Adipose tissue (tissue), 3 donors: ENCODE results near the gene HOMER1. TPM values are rescaled to one million over a fixed set of nuclear protein-coding genes. Genes with fewer than 3 reads are reported as not detected.
"Not testable (repeated sequence)": the region's sequence is repeated elsewhere in the genome, so short reads cannot be mapped to it uniquely, and the experiment has no call there.

Source experiments
- H3K27ac ChIP-seq: one replicate; pipeline ENCODE4 v1.5.1; 2013; ENCODE audit warnings: low read depth, low read length
- WGBS, 3 donors: extraction: QIAGEN DNeasy Blood & Tissue Kit; methylation state at CpG; one replicate each; pipeline ENCODE4 v1.1.7; 2013; 5-methylcytosine and 5-hydroxymethylcytosine counted together
- polyA plus RNA-seq, 3 donors: library from polyadenylated mRNA; stranded (reverse); fragments of 200-250 nt; gene quantifications; one replicate each; pipeline ENCODE4 v1.2.3, GENCODE V29; 2013
- donor health status: healthy with polysubstance abuse.
- donor health status: Bipolar disorder and iron deficiency.
- donor health status: healthy.

HOMER1 gene
- polyA plus RNA-seq, 3 donors, result 0.31 to 3.3 (median 1.0) TPM

DNA sequence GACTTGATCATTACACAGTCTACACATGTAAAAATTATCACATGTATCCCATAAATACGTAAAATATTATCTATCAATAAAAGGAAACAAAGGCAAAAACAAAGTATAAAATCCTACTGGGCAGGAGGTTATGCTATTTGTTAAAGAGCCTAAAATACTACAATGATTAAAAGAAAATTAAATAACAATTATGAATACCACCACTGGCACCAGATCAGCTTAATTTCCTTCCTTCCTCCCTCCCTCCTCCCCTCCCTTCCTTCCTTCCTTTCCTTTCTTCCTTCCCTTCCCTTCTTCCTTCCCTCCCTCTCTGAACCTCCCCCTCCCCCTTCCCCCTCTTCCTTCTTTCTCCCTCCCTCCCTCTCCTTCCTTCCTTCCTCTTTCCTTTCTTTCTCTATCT is 127.3 kb downstream of the HOMER1 start:
- no peak overlapping the region for H3K27ac ChIP-seq

DNA sequence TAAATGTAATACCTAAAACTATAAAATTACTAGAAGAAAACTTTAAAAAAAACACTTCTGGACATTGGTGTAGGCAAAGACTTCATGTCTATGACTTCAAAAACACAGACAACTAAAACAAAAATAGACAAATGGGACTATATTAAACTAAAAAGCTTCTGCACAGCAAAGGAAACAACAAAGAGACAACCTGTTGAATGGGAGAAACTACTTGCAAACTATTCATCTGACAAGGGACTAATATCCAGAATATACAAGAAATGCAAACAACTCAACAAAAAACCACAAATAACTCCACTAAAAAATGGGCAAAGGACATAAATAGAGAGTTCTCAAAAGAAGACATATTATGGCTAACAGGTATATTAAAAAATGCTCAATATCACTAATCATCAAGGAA is 128.8 kb downstream of the HOMER1 start:
- not testable (repeated sequence) for H3K27ac ChIP-seq

More for the DNA sequence above, 127.3 kb downstream of the HOMER1 start:
- WGBS, 3 donors, result 93 to 100% (median 100%) methylated on average over 1 of the region's 1 CpG

DNA sequence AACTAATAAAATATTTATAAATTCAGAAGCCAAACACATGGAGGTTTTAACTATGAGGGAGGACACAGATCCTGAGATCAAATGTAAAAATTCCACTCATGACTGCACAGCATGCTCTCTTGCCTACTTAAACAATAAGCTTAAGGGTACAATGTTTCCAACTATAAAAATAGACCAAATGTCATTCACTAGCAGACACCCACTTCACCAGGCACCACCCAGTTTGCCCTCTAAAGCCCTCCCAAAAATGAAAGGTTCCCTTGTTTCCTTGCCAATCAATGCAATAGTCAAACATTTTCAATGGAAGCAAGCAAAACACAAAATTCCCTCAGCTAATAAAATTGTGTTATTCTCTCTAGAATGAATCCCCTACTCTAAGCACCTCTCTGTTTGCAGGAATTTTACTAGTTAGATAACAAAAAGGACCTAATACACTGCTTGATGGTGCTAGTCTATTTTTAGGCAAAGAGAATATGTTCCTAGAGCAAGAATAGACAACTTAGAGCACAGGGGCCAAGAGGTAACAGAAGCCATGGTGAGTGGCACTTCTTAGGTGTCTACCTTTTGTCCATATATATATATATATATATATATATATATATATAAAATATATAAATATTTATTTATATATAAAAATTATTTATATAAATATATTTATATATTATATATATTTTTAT is 135.3 kb downstream of the HOMER1 start:
- H3K27ac ChIP-seq, result no peak overlapping the region

DNA sequence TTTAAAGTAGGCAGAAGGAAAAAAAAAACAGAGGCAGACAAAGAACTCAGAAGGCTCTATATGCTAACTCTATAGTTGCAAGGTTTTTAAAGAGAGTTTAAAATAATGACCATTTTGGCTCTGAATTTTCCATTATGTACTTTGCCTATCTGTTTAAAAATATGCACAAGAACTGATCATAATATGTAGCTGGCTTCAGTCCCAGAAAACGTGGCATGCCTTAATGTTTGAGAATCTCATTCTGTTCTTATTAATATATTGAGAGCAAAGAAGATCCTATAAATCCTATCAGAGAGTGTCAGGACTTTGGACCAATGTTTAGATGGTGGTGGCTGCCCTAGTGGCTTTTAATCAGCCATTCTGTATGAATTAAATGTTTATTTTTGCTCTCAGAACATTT is 156.5 kb downstream of the HOMER1 start:
- WGBS, 3 donors, result 3 to 34% (median 26%) methylated on average over 1 of the region's 1 CpG
- no peak overlapping the region for H3K27ac ChIP-seq

DNA sequence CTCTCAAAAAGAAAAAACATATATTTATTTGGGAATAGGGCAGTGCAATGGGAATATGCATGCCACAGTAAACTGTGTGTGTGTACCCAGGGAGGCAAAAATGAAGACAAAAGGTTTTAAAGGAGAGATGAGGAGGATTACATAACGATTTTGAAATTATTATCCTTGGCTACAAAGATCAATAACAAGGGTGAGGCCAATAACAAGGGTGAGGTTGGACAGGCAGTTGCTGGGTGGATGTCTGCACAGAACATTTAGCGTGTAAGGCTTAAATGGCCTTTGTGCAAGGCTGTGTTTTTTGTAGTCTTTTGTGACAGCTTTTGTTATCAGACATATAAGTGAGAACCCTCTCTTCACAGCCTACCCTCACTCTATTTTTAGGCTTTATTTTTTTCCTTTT is 164.1 kb downstream of the HOMER1 start:
- H3K27ac ChIP-seq, result no peak overlapping the region
- 79 to 87% (median 85%) methylated on average over 2 of the region's 2 CpGs for WGBS, 3 donors

DNA sequence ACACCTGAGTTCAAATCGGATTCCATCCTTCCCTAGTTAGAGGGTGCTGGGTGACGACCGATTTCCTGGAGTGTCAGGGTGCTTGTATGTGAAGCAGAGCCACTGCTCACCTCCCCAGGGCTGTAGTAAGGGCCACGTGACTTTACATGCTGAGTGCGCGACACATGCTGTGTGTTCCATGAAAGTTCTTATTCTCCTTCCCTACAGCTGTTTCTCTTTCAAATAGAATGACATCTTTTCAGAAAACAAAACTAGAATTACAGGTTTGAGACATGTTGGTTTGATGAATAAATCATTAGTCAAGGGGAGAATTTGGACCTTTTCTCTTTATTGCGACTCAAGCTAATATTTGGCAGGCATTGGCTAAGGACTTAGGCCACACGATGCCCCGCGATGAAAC is 164.9 kb downstream of the HOMER1 start:
- WGBS, 3 donors, result 84 to 89% (median 89%) methylated on average over 10 of the region's 10 CpGs
- H3K27ac ChIP-seq, result no peak overlapping the region

DNA sequence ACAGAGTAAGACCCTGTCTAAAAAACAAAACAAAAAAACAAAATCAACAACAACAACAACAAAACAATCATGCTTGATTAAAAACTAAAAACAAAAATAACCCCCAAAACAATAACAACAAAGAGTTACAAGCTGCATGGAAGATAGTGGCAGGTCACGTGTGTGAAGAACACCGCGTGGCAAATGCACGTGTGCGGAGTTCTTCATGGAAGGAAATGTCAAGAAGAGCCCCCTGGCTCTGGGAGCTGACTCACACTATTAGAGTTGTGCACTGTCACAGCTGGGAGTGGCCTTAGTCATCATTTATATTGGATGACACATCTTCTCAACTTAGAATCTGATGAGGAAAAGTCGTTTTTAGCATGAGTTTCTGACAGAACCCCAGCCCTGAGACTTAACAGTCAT is 167.5 kb downstream of the HOMER1 start:
- H3K27ac ChIP-seq, result no peak overlapping the region
- WGBS, 3 donors, result 86 to 93% (median 91%) methylated on average over 6 of the region's 6 CpGs

DNA sequence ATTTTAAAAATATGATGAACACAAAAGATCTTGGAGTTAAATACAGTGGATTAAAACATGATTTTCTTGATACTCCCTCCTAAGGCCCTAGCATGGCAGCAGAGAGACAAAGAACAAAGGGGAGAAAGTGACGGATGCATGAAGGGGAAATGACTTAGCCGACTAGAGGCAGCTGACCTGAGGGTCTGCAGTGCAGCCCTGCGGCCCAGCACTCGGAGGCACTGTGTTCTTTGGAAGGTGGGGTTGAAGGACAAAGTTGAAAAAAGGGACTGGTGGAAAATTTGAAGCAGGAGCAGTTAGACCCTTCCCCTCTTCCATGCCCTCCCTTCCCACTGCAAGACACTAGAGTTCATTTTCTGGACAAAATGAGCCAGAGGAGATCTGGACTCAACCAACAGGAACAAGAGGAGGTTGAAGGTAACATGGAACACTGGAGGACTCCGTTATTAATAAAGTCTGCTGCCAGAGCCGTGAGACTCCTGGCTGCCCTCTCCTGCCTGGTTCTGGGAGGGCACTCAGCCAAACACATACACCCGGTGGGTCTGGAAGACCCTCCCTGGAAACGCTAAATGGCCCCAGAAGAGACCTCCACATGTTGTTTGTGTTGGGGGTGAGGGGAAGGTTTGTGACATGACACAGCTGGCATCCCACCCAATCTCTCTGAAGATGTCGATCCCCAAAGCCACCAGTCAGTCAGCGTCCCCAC is 179.9 kb downstream of the HOMER1 start:
- H3K27ac ChIP-seq, result no peak overlapping the region
- 79 to 81% (median 80%) methylated on average over 10 of the region's 10 CpGs for WGBS, 3 donors

DNA sequence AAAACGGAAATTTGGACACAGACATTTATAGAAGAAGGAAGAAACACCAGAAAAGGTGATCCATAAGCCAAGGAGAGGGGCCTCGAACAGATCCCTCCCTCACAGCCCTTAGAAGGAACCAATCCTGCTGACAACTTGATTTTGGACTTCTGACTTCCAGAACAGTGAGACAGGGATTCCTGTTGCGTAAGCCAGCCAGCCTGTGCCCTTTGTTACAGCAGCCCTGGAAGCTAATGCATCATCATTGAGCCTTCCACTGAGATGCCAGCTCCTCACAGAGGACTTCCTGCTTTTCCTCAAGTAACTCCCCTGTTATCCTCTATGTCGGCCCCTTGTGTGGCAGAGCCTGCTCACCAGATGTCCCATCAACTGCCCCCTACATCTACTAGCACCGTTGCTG is 183.9 kb downstream of the HOMER1 start:
- 80 to 85% (median 82%) methylated on average over 5 of the region's 5 CpGs for WGBS, 3 donors
- no peak overlapping the region for H3K27ac ChIP-seq

DNA sequence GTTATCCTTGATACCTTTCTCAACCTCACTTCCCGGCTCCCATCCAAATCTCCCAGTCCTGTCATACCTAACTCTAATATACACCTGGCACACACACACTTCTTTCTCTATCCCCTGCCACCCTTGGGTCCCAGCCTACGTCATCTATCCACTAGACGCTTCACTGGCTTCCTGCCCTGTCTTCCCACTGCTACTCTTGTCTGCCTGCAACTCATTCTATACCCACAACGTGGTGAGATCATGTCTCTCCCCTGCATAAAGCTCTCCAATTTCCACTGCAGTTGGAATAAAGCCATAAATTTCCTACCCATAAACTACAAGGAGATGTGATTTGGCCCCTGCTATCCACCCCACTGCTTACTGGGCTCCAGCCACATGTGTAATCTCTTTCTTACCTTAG is 184.5 kb downstream of the HOMER1 start:
- 83 to 87% (median 84%) methylated on average over 4 of the region's 4 CpGs for WGBS, 3 donors
- no peak overlapping the region for H3K27ac ChIP-seq

Other genes with a start within 250 kb of the HOMER1 start
- gene TENT2, start 98.3 kb upstream of the HOMER1 start, polyA plus RNA-seq, result 10 to 100 TPM in 2 of 3 donors, 1 to 10 TPM in 1; 9.0 to 26.3 (median 16.1) TPM
- gene CMYA5, start 175.7 kb upstream of the HOMER1 start, polyA plus RNA-seq, result 1 to 10 TPM in 1 of 3 donors, under 1 TPM in 2; 0.53 to 1.8 (median 0.61) TPM